Measurements from ENCODE around the gene HS3ST2.
"Not testable (repeated sequence)": the region's sequence is repeated elsewhere in the genome, so short reads cannot be mapped to it uniquely, and the experiment has no call there.

HS3ST2 gene

GRCh38 chr16:22878955-22879354 lies 65.0 kb downstream of the HS3ST2 start:
- no peak for DNase-seq (ENCODE audit: low read depth)

- DNase-seq (ENCODE audit: low read depth), result no peak
These were observed 65.5 kb downstream of the HS3ST2 start for GRCh38 chr16:22879466-22879865.

GRCh38 chr16:22882981-22883380 lies 69.0 kb downstream of the HS3ST2 start:
- no peak for DNase-seq (ENCODE audit: low read depth)

GRCh38 chr16:22885951-22886350 lies 72.0 kb downstream of the HS3ST2 start:
- DNase-seq (ENCODE audit: low read depth), result no peak

GRCh38 chr16:22886927-22887326 lies 73.0 kb downstream of the HS3ST2 start:
- DNase-seq (ENCODE audit: low read depth), result no peak

- no peak for DNase-seq (ENCODE audit: low read depth)
These were observed 73.5 kb downstream of the HS3ST2 start for GRCh38 chr16:22887445-22887844.

- DNase-seq (ENCODE audit: low read depth), result no peak
These were observed 74.8 kb downstream of the HS3ST2 start for GRCh38 chr16:22888791-22889190.

GRCh38 chr16:22890976-22891375 lies 77.0 kb downstream of the HS3ST2 start:
- DNase-seq (ENCODE audit: low read depth), result no peak

- no peak for DNase-seq (ENCODE audit: low read depth)
These were observed 83.2 kb downstream of the HS3ST2 start for GRCh38 chr16:22897184-22897583.

- DNase-seq (ENCODE audit: low read depth), result no peak
These were observed 84.2 kb downstream of the HS3ST2 start for GRCh38 chr16:22898131-22898530.

- peak; percentile 61 for DNase-seq (ENCODE audit: low read depth)
These were observed 84.9 kb downstream of the HS3ST2 start for GRCh38 chr16:22898874-22899348.

GRCh38 chr16:22899567-22899966 lies 85.6 kb downstream of the HS3ST2 start:
- DNase-seq (ENCODE audit: low read depth), result not testable (repeated sequence)

- DNase-seq (ENCODE audit: low read depth), result no peak
These were observed 86.9 kb downstream of the HS3ST2 start for GRCh38 chr16:22900863-22901262.

GRCh38 chr16:22901563-22901962 lies 87.6 kb downstream of the HS3ST2 start:
- no peak for DNase-seq (ENCODE audit: low read depth)

GRCh38 chr16:22903716-22904115 lies 89.8 kb downstream of the HS3ST2 start:
- DNase-seq (ENCODE audit: low read depth), result no peak

GRCh38 chr16:22912654-22913053 lies 98.7 kb downstream of the HS3ST2 start:
- no peak for DNase-seq (ENCODE audit: low read depth)

GRCh38 chr16:22915003-22915402 lies 101.0 kb downstream of the HS3ST2 start:
- no peak for DNase-seq (ENCODE audit: low read depth)

GRCh38 chr16:22923491-22923890 lies 109.5 kb downstream of the HS3ST2 start:
- DNase-seq (ENCODE audit: low read depth), result no peak

GRCh38 chr16:22924492-22924891 lies 110.5 kb downstream of the HS3ST2 start:
- DNase-seq (ENCODE audit: low read depth), result no peak

- no peak for DNase-seq (ENCODE audit: low read depth)
These were observed 112.3 kb downstream of the HS3ST2 start for GRCh38 chr16:22926105-22926751.

- DNase-seq (ENCODE audit: low read depth), result no peak
These were observed 113.3 kb downstream of the HS3ST2 start for GRCh38 chr16:22927306-22927705.

GRCh38 chr16:22928882-22929435 lies 115.0 kb downstream of the HS3ST2 start:
- no peak for DNase-seq (ENCODE audit: low read depth)

- DNase-seq (ENCODE audit: low read depth), result no peak
These were observed 115.5 kb downstream of the HS3ST2 start for GRCh38 chr16:22929461-22929860.
